Glutamatergic neuron (in vitro differentiated cells): Measurements from ENCODE around the gene TRPM4. TPM values are rescaled to one million over a fixed set of nuclear protein-coding genes. Genes with fewer than 3 reads are reported as not detected.
"Not testable (repeated sequence)": the region's sequence is repeated elsewhere in the genome, so short reads cannot be mapped to it uniquely, and the experiment has no call there.

Source experiments
- DNase-seq: peaks from one replicate; pipeline ENCODE4 v3.0.0; 2022
- H3K27ac Mint-ChIP-seq: one replicate; pipeline ENCODE4 v1.8.0; 2020; ENCODE audit warnings: mild to moderate bottlenecking, mixed read lengths, inconsistent platforms; ENCODE audit not compliant: unreplicated experiment
- H3K27me3 Mint-ChIP-seq: one replicate; pipeline ENCODE4 v1.8.0; 2020; ENCODE audit warnings: mild to moderate bottlenecking, moderate library complexity, mixed read lengths, inconsistent platforms; ENCODE audit not compliant: unreplicated experiment
- H3K36me3 Mint-ChIP-seq: one replicate; pipeline ENCODE4 v1.8.0; 2020; ENCODE audit warnings: mild to moderate bottlenecking, mixed read lengths, inconsistent platforms; ENCODE audit not compliant: unreplicated experiment
- H3K4me1 Mint-ChIP-seq: one replicate; pipeline ENCODE4 v1.8.0; 2020; ENCODE audit warnings: mild to moderate bottlenecking, low read depth, mixed read lengths, inconsistent platforms; ENCODE audit not compliant: unreplicated experiment
- H3K4me3 Mint-ChIP-seq: one replicate; pipeline ENCODE4 v1.8.0; 2020; ENCODE audit warnings: mild to moderate bottlenecking, mixed read lengths, inconsistent platforms; ENCODE audit not compliant: unreplicated experiment
- H3K9me3 Mint-ChIP-seq: one replicate; pipeline ENCODE4 v1.8.0; 2020; ENCODE audit warnings: mild to moderate bottlenecking, moderate library complexity, mixed read lengths, inconsistent platforms; ENCODE audit not compliant: unreplicated experiment
- total RNA-seq: library from RNA; stranded (reverse); fragmentation: NEBNext Ultra II Directional; extraction: Animal tissue kit (Norgen Biotek cat#: 25700); gene quantifications from one replicate; pipeline ENCODE4 v1.2.1, GENCODE V29; 2021; ENCODE audit not compliant: unreplicated experiment
- TF ChIP-seq, protein P1 (sequence below): fragments of 200-600 bp; sonication (generic); IDR thresholded peaks from one replicate; pipeline ENCODE4 v1.5.0; 2021; ENCODE audit not compliant: partially characterized antibody, unreplicated experiment

Gene TRPM4
- total RNA-seq, 1 donor from 2014 or later: 54.1 TPM

- peaks cover 20% of the 10 kb centered on the region for H3K27me3 Mint-ChIP-seq
- H3K27ac Mint-ChIP-seq: peak overlapping the region; percentile 72
Observed at GRCh38 chr19:49120868-49121267, 36.7 kb upstream of the TRPM4 start.

DNA sequence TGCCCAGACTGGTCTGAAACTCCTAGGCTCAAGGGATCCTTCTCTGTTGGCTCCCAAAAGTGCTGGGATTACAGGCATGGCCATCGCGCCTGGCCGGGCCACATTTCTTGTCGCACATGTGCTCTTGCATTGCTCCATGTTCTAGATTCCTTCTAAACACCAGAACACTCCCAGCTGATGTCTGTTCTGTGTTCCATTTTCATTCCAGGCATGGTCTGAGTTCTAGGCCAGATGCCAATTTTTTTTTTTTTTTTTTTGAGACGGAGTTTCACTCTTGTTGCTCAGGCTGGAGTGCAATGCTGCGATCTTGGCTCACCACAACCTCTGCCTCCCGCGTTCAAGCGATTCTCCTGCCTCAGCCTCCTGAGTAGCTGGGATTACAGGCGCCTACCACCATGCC, 35.8 kb upstream of the TRPM4 start:
- not testable (repeated sequence) for DNase-seq, H3K4me3 Mint-ChIP-seq, H3K27ac Mint-ChIP-seq, H3K9me3 Mint-ChIP-seq, H3K36me3 Mint-ChIP-seq
- Mint-ChIP-seq H3K27me3 (peaks cover 18% of the 10 kb centered on the region), H3K4me1 (peaks cover 23% of the 10 kb centered on the region)

More at GRCh38 chr19:49120868-49121267, 36.7 kb upstream of the TRPM4 start:
- no peak for DNase-seq
- peak overlapping the region; percentile 87 for H3K4me3 Mint-ChIP-seq
- TF ChIP-seq, protein P1, sequence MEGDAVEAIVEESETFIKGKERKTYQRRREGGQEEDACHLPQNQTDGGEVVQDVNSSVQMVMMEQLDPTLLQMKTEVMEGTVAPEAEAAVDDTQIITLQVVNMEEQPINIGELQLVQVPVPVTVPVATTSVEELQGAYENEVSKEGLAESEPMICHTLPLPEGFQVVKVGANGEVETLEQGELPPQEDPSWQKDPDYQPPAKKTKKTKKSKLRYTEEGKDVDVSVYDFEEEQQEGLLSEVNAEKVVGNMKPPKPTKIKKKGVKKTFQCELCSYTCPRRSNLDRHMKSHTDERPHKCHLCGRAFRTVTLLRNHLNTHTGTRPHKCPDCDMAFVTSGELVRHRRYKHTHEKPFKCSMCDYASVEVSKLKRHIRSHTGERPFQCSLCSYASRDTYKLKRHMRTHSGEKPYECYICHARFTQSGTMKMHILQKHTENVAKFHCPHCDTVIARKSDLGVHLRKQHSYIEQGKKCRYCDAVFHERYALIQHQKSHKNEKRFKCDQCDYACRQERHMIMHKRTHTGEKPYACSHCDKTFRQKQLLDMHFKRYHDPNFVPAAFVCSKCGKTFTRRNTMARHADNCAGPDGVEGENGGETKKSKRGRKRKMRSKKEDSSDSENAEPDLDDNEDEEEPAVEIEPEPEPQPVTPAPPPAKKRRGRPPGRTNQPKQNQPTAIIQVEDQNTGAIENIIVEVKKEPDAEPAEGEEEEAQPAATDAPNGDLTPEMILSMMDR: no peak
- peaks cover 11% of the 10 kb centered on the region for H3K9me3 Mint-ChIP-seq
- peaks cover 27% of the 10 kb centered on the region for H3K4me1 Mint-ChIP-seq
- H3K36me3 Mint-ChIP-seq: peaks cover 12% of the 10 kb centered on the region

DNA sequence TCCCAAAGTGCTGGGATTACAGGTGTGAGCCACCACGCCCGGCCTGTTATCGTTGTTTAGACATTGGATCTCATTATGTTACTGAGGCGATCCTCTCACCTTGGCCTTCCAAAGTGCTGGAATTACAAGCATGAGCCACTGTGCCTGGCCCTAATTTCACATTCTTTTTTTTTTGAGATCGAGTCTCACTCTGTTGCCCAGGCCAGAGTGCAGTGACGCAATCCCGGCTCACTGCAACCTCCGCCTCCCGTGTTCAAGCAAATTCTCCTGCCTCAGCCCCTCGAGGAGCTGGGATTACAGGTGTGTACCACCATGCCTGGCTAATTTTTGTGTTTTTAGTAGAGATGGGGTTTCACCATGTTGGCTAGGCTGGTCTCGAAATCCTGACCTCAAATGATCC, 34.3 kb upstream of the TRPM4 start:
- not testable (repeated sequence) for H3K4me3 Mint-ChIP-seq, DNase-seq, H3K9me3 Mint-ChIP-seq, H3K36me3 Mint-ChIP-seq, H3K27ac Mint-ChIP-seq
- Mint-ChIP-seq H3K27me3 (peaks cover 12% of the 10 kb centered on the region), H3K4me1 (peaks cover 15% of the 10 kb centered on the region)

DNA sequence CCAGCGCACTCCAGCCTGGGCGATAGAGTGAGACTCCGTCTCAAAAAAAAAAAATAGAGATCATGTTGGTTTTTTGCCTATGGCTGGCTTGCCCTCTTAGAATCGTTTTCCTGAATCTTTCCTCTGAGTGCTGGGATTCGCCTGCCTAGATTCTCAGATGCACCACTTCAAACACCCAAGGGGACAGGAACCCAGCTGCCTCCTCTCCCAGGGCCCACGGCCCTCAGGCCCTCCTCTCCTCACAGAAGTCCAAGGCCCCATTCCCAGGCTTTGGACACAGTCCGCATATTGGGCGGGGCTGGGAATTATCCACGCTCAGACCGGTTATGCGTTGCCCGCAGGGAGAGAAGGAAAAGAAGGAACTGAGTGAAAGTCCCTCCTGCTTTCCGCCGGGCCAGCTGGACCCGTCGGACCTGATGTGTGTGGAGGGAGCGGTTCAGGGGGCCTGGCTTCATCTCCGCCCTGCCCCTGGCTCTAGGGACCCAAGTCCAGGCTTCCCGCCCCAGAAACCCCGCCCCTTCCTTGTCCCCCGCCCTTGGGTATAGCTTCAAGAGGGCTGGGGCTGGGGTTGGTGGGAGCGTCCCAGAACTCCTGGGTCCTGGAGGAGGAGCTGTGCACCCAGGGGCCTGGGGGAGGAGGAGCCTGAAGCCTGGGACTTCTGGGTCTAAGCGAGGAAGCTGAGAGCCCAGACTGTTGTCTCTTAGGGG, 32.4 kb upstream of the TRPM4 start:
- peaks cover 20% of the 10 kb centered on the region for H3K27me3 Mint-ChIP-seq
- TF ChIP-seq, protein P1: no peak
- H3K27ac Mint-ChIP-seq: peak overlapping the region; percentile 92
- DNase-seq: peak; percentile 66
- H3K4me1 Mint-ChIP-seq: peaks cover 18% of the 10 kb centered on the region
- H3K4me3 Mint-ChIP-seq: peak overlapping the region; percentile 83
- peaks cover 9% of the 10 kb centered on the region for H3K9me3 Mint-ChIP-seq
- peaks cover 12% of the 10 kb centered on the region for H3K36me3 Mint-ChIP-seq

DNA sequence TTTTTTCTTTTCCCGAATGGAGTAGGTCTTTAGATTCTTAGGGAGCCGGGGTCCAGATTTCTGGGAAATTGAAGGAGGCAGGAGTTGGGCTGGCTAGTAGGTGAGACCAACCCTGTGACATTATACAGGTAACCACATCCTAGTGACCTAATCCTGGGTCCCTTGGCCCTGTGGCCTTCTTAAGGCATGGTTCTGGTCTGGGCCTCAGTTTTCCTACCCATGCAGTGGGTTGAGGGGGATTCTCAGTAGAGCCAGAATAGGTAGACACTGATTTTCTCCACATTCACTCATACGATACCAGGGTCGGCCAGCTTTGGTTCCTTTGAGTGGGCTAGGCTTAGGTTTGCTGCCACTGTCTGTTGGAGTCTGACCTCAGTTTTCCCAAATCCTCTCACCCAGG, 31.0 kb upstream of the TRPM4 start:
- peaks cover 13% of the 10 kb centered on the region for H3K4me1 Mint-ChIP-seq

DNA sequence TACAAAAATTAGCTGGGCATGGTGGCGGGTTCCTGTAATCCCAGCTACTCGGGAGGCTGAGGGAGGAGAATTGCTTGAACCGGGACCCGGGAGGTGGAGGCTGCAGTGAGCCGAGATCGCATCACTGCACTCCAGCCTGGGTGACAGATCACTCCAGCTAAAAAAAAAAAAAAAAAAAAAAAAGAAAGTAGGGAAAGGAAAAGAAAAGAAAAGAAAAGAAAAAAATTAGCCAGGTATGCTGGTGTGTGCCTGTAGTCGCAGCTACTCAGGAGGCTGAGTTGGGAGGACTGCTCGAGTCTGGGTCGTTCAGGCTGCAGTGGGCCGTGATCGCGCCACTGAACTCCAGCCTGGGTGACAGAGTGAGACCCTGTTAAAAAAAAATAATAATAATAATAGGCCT, 30.4 kb upstream of the TRPM4 start:
- Mint-ChIP-seq H3K4me3 (peak overlapping the region; percentile 25), H3K27me3 (peaks cover 13% of the 10 kb centered on the region), H3K4me1 (peaks cover 13% of the 10 kb centered on the region)
- H3K9me3 Mint-ChIP-seq, H3K27ac Mint-ChIP-seq, DNase-seq, H3K36me3 Mint-ChIP-seq: not testable (repeated sequence)

More for the DNA sequence above, 31.0 kb upstream of the TRPM4 start:
- Mint-ChIP-seq H3K4me3 (no peak overlapping the region), H3K9me3 (peaks cover 9% of the 10 kb centered on the region), H3K27ac (no peak overlapping the region), H3K36me3 (peaks cover 6% of the 10 kb centered on the region), H3K27me3 (peaks cover 13% of the 10 kb centered on the region)
- DNase-seq: no peak
- TF ChIP-seq, protein P1: no peak
